GM21619 (cell line): ENCODE data around the gene CARMIL1.

Experiments used
- ATAC-seq: cut with Tn5 transposase; IDR thresholded peaks from one replicate; pipeline ENCODE4 v1.9.1; 2021; ENCODE audit not compliant: unreplicated experiment

Gene CARMIL1

GRCh38 chr6:25404091-25404490, 124.9 kb downstream of the CARMIL1 start:
- no peak for ATAC-seq

GRCh38 chr6:25404693-25405169, 125.6 kb downstream of the CARMIL1 start:
- peak; percentile 93 for ATAC-seq

GRCh38 chr6:25405442-25405841, 126.3 kb downstream of the CARMIL1 start:
- ATAC-seq = no peak

GRCh38 chr6:25407431-25407830, 128.3 kb downstream of the CARMIL1 start:
- ATAC-seq = no peak

GRCh38 chr6:25410102-25410501, 130.9 kb downstream of the CARMIL1 start:
- no peak for ATAC-seq

- peak; percentile 39 for ATAC-seq
Observed at GRCh38 chr6:25411316-25411950, 132.3 kb downstream of the CARMIL1 start.

GRCh38 chr6:25413207-25413905, 134.2 kb downstream of the CARMIL1 start:
- no peak for ATAC-seq

- no peak for ATAC-seq
Observed at GRCh38 chr6:25414168-25414567, 135.0 kb downstream of the CARMIL1 start.

GRCh38 chr6:25414755-25415154, 135.6 kb downstream of the CARMIL1 start:
- ATAC-seq = no peak

GRCh38 chr6:25415274-25415673, 136.1 kb downstream of the CARMIL1 start:
- ATAC-seq = no peak

GRCh38 chr6:25415701-25416100, 136.5 kb downstream of the CARMIL1 start:
- ATAC-seq = no peak

GRCh38 chr6:25417046-25417605, 138.0 kb downstream of the CARMIL1 start:
- no peak for ATAC-seq

- no peak for ATAC-seq
Observed at GRCh38 chr6:25418454-25419052, 139.4 kb downstream of the CARMIL1 start.

GRCh38 chr6:25419879-25420278, 140.7 kb downstream of the CARMIL1 start:
- no peak for ATAC-seq

- ATAC-seq = no peak
Observed at GRCh38 chr6:25423358-25423757, 144.2 kb downstream of the CARMIL1 start.

- no peak for ATAC-seq
Observed at GRCh38 chr6:25424303-25424702, 145.1 kb downstream of the CARMIL1 start.

- no peak for ATAC-seq
Observed at GRCh38 chr6:25427549-25427948, 148.4 kb downstream of the CARMIL1 start.

- ATAC-seq = no peak
Observed at GRCh38 chr6:25428758-25429317, 149.7 kb downstream of the CARMIL1 start.

- ATAC-seq = no peak
Observed at GRCh38 chr6:25431306-25431974, 152.3 kb downstream of the CARMIL1 start.

GRCh38 chr6:25431975-25432307, 152.8 kb downstream of the CARMIL1 start:
- no peak for ATAC-seq

- no peak for ATAC-seq
Observed at GRCh38 chr6:25434921-25435320, 155.7 kb downstream of the CARMIL1 start.
